ENCODE measurements around the gene MERTK. TPM values are rescaled to one million over a fixed set of nuclear protein-coding genes. Genes with fewer than 3 reads are reported as not detected.

MERTK gene
- total and polyA plus RNA-seq, 2 of the 8 experiments (the other 6 are each of a cell fraction or from before 2014, with no cell fraction given): 6.5 to 7.0 TPM

- TF ChIP-seq CBX8 (IDR thresholded peaks at IDR 0.05; ENCODE audit: borderline replicate concordance, low read depth, low read length) (no peak), SP2 (IDR thresholded peaks at IDR 0.05; ENCODE audit: low read length) (no peak), TCF12 (IDR thresholded peaks at IDR 0.05; ENCODE audit: low read depth, low read length) (no peak), NANOG (IDR thresholded peaks at IDR 0.05; ENCODE audit: insufficient read depth, low read depth, low read length, poor library complexity, severe bottlenecking) (no peak), CHD1 (IDR thresholded peaks at IDR 0.05; ENCODE audit: low read depth, low read length) (no peak), SIX5 (IDR thresholded peaks at IDR 0.05; ENCODE audit: low read depth, low read length) (no peak), SUZ12 (IDR thresholded peaks at IDR 0.05; ENCODE audit: low read length) (no peak), SIN3A (conservative IDR thresholded peaks at IDR 0.05 in 1 of 2, IDR thresholded peaks at IDR 0.05 in 1 of 2; ENCODE audit: low read depth in 1 of 2, low read length in 2 of 2) (no peak)
Measured at GRCh38 chr2:112075490-112076260, 177.3 kb downstream of the MERTK start (continued).

Measured in H1 (cell line).